Measurements from ENCODE around the gene DAP.
"Not testable (repeated sequence)": the region's sequence is repeated elsewhere in the genome, so short reads cannot be mapped to it uniquely, and the experiment has no call there.

The DAP gene

GRCh38 chr5:10668697-10669096 lies 92.3 kb downstream of the DAP start:
- no peak for DNase-seq

GRCh38 chr5:10667431-10668057 lies 93.5 kb downstream of the DAP start:
- no peak for DNase-seq

DNA sequence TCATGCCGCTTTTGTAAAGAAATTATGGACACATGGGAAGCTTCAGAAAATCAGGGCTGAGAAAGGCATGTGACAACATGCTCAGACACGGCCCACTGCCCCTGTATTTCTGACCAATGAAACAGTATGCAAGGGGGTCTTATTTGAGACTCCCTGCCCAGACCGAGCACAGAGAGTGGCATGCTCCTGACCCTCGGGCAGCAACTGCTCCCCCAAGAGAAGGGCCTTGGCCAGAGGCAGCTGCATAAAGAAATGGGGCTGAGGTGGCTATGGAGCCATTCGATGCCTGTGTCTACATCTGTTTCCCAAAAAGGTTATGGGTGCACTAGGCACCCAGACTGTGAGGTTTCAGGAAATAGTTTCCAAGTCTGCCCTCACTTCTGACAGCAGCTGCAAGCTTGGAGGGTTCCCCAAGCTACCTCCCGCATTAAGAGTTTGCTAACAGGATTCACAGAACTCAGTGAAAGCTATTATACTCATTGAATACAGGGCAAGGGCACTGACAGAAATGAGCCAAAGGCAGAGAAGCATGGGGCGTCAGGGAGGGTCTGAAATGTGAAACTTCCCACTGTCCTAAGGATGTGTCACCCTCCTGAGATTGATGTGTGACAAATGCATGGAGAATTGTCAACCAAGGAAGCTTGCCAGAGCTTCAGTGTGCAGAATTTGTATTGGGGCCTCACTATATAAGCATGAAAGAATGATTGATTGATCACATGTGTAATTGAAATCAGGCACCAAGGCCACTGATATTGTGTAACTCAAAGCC lies 94.3 kb downstream of the DAP start:
- no peak for DNase-seq

GRCh38 chr5:10665799-10666198 lies 95.2 kb downstream of the DAP start:
- DNase-seq, result no peak

DNA sequence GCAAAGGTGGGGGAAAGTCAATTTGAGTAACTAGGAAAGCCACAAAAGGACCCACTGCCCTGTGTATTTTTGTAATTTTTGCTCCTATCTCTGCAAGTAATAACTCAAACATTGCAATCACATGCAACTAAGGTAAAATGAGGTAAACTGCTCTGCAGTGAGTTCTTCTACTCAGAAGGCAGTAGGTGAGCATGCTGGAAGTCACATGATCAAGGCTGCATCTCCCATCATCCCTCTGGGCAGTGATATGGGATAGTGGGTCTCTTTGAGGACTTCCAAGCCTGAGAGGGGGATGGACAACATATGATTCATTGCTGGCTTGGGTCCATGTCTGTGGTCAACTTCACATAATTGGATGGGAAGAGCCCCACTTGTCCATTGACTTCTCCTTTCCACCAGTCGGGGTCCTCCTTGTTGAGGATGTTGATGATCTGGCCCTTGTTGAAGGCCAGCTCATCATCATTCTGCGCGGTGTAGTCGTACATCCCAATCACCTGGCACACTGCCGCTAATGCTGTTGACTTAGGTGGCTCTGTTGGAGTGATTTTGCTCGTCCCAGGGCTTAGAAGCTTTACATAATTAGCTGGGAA lies 96.8 kb downstream of the DAP start:
- DNase-seq, result not testable (repeated sequence)

DNA sequence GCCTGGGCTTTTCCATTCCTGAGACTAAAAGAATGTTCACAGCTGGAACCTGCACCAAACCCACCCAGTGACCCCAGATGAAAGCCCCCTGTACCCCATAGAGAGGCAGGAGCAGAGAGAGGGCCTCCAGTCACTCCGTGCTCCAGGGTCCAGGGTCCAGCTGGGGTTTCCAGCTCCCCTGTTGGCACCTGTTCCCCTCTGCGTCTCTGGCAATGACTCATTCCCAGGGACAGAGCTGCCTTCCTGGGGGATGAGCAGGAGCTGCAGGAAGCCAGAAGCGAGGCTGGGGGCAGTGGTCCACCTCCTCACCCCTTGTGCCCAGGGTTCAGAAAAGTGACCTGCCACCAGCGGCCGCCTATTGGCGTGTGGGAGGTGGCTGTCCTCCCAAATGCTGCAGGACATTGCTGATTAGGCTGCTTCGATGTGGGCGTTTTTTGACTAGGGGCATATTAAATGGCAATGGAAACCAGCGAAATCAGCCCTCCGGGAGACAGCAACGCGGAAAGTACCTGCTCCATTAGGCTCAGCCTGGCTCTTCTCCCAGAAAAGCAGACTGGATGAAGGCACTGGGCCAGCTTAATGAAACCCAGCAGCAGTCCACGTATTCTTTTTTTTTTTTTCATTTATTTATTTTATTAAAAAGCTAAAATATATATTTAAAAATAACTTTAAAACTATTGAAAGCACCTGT lies 97.4 kb downstream of the DAP start:
- no peak for DNase-seq

DNA sequence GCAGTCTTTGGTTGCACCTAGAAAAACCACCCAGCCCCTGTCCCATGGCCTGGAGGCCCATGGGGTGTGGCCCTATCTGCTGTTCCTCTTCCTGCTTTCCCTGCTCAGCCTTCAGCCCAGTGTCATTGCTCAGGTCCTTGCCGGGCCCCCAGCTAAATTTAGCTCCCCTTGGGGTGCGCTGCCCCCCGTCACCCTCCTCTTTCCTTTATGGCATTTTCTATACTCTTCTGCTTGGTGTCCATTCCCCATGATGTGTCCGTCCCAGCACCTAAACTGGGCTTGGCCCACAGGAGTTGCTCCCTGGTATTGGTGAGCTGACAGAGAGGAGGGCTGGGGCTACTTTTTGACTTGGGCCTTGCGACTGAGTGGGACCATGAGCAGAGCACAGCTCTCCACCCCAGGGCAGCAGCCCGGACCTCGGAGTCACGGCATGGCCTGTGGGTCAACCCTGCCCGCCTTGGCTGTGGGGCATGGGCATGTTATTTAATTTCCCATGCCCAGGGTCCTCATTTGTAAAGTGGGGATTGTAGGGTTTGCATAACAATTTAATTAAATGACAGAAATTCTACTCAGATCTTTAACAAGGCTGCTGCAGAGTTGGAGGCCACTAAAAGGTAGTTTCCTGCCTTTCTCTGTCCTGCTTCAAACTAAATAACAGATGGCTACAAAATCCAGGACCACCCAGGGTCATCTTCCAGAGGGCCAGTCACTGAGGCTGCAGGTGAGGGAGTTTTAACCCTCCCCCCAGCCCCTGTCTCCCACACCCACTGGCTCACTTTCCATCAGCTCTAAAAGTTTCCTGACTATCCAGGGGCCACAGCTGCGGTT lies 98.2 kb downstream of the DAP start:
- no peak for DNase-seq

GRCh38 chr5:10662083-10662482 lies 99.0 kb downstream of the DAP start:
- no peak for DNase-seq

- no peak for DNase-seq
Observed at GRCh38 chr5:10661401-10661800, 99.6 kb downstream of the DAP start.

GRCh38 chr5:10660720-10661387 lies 100.2 kb downstream of the DAP start:
- DNase-seq, result no peak

DNA sequence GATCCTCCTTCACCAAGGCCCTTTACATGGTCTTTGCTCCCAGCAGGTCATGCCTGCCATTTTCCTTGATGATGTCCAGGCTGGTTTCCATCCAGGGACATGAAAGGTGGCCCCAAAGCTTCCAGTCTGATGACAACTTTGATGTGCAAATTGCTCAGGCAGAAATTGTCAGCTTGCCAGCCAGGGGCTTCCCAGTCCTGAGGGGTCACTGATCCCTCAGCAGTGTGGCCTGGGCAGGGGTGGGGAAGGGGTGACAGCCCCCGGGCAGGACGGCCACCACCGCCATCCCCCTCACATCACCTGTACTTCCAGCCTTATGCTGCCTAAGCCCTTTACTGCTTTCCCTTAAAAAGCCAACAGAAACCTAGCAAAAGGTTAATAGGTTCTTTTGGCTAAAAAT lies 100.9 kb downstream of the DAP start:
- no peak for DNase-seq

- DNase-seq, result no peak
Observed at GRCh38 chr5:10658265-10658664, 102.8 kb downstream of the DAP start.

GRCh38 chr5:10655972-10656830 lies 104.8 kb downstream of the DAP start:
- DNase-seq, result no peak

DNA sequence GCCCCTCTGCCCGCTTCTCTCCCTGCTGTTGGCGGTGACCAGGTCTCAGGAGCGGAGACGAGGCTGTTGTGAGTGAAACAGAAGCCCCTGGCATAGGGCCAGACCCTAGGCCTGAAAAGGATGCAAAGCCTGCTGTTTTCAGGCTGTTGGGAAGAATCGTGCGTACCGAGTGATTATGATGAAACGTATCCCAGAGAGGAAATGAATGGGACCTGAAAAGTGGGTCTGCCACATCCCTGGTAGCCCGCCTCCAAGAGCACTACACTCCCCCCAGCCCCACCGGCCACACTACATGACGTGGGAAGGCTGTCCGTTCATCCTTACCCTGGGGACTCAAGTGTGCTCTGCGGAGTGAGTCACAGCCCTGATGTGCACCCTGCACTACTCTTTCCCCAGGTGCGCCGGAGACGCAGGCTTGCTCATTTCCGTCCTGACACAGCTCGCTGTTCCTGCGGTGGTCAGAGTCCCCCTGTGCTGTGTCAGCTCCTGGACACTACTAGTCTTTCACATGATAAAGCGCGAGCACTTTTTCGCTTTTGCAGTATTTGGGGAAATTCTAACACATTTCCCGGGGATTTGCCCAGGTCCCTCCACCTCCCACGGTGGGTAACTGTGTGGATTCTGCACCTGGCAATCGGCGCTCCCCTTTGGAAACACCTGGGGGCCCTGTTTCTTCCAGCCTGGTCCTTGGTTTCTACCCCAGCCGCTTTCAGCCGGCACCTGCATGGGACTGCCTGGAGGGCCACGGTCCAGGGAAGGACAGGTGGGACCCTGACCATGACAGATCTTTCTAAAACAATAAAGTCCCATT lies 105.7 kb downstream of the DAP start:
- no peak for DNase-seq

DNA sequence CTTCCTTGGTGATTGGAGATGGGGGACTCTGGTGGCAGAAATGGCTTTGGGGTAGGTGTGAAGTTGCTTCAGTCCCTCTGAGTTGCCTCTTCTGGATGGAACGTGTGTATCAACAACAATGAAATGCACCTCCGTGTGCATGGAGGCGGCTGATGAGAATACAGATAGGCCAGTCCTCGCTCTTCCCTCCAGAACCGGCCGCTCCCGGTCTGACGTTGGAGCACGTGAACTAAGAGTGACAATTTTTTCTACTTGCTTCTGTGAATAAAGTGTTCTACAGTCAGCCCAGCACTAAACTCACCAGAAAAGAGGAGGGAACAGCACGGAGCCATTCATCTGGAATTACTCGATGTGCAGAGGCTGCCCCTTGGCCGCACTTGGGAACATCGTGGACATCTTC lies 106.5 kb downstream of the DAP start:
- DNase-seq, result no peak

DNA sequence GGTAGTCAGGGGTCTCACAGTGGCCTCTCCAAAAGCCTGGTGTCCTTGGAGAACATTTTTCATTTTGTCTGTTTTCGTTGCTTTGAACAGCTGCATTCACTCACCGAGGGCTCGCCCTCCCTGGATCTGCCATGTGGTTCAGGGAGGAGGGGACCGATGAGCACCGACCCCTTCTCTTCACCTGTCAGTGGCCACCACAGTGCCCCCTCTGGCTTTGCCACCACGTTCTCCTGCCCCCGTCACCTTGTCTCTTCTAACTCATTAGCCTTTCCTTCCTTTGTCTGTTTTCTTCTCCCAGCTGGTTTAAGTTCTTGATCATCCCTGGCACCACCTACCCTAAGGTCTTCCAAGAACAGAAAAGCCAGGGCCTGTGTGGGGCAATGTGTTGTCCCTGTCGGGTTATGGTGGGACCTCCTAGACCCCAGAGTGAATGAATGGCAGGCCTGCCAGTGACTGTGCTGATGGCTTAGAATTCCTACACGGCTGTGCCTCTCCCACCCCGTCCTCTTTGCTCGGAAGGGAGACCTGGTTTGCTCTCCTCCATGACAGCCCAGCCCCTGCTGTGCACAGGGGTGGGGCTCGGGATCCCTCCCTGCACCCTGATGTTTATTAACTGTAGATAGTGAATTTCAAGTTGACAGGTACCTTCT lies 107.2 kb downstream of the DAP start:
- DNase-seq, result no peak

- DNase-seq, result no peak
Observed at GRCh38 chr5:10653043-10653442, 108.0 kb downstream of the DAP start.

GRCh38 chr5:10652606-10653005 lies 108.4 kb downstream of the DAP start:
- DNase-seq, result no peak

- DNase-seq, result no peak
Observed at GRCh38 chr5:10652151-10652550, 108.9 kb downstream of the DAP start.

All from activated CD4-positive, alpha-beta T cell treated with anti-CD3 and anti-CD28 coated beads for 48 hours (primary cell).